Endothelial cell of umbilical vein (primary cell): ENCODE data around the gene MINAR1. TPM values are rescaled to one million over a fixed set of nuclear protein-coding genes. Genes with fewer than 3 reads are reported as not detected.

Experiments
- BruUV-seq: library from RNA; stranded (reverse); fragments of 400-500 nt; replicated peaks from 2 replicates; lab custom pipeline; 2021; lab: Mats Ljungman, UMichigan
- CTCF ChIA-PET: fragments of 300-600, 350-600 bp; sonication (Branson Sonifier 250); formaldehyde crosslinking; loops from one replicate; lab custom pipeline; 2021; ENCODE audit warnings: antibody characterized with exemption, inconsistent platforms; lab: Charles Lee
- POLR2A ChIA-PET: fragments of 300-600, 350-600 bp; sonication (Branson Sonifier 250); formaldehyde crosslinking; loops from one replicate; lab custom pipeline; 2021; ENCODE audit warnings: antibody characterized with exemption, inconsistent platforms; lab: Charles Lee
- DNase-seq: peaks from one replicate; pipeline ENCODE4 v3.0.0-alpha.2; 2011; ENCODE audit warnings: low read depth, low spot score
- FAIRE-seq: peaks from 2 replicates; lab custom pipeline; 2011; peaks lifted over from hg19 to GRCh38; lab: Jason Lieb, UNC
- H2AFZ ChIP-seq: 2 replicates; pipeline ENCODE4 v1.6.0; 2012; ENCODE audit warnings: low read depth, low read length, control low read depth, inconsistent platforms
- H3K27ac ChIP-seq: 2 replicates; pipeline ENCODE4 v1.5.1; 2011; ENCODE audit warnings: low read depth, mild to moderate bottlenecking, control low read depth, low read length, moderate library complexity; ENCODE audit not compliant: insufficient read depth
- H3K27me3 ChIP-seq, 2 experiments: 2 replicates each; pipeline versions ENCODE4 v1.6.0 to v1.6.1; 2011; ENCODE audit warnings: low read length in 2 of 2, mixed read lengths in 1 of 2; ENCODE audit not compliant: control insufficient read depth in 2 of 2, insufficient read depth in 2 of 2
- H3K36me3 ChIP-seq, 2 experiments: 2 replicates in 1 of 2; 3 replicates in 1 of 2; pipeline ENCODE4 v1.5.1; 2011; ENCODE audit warnings: low read length in 2 of 2, mild to moderate bottlenecking in 1 of 2, moderate library complexity in 1 of 2; ENCODE audit not compliant: control insufficient read depth in 2 of 2, insufficient read depth in 2 of 2; ENCODE audit errors: extremely low read depth in 1 of 2
- H3K4me1 ChIP-seq: 3 replicates; pipeline ENCODE4 v1.5.1; 2011; ENCODE audit warnings: mild to moderate bottlenecking, low read length; ENCODE audit not compliant: control insufficient read depth, insufficient read depth; ENCODE audit errors: extremely low read depth
- H3K4me2 ChIP-seq: 2 replicates; pipeline ENCODE4 v1.6.1; 2011; ENCODE audit warnings: low read length, control low read depth, mixed read lengths; ENCODE audit not compliant: insufficient read depth
- H3K4me3 ChIP-seq, 3 experiments: fragments of 200-600 bp in 1 of 3; sonication (generic), shearing (Covaris generic) in 1 of 3; replicated peaks in 1 of 3; 2 replicates each; pipeline ENCODE4 v1.5.1; 2011 to 2016; ENCODE audit warnings: control low read depth in 3 of 3, low read length in 3 of 3, mild to moderate bottlenecking in 2 of 3, inconsistent platforms in 1 of 3, low read depth in 1 of 3, moderate library complexity in 1 of 3; ENCODE audit not compliant: insufficient read depth in 1 of 3
- H3K79me2 ChIP-seq: 2 replicates; pipeline ENCODE4 v1.6.0; 2012; ENCODE audit warnings: low read length, inconsistent platforms; ENCODE audit not compliant: control insufficient read depth, insufficient read depth
- H3K9ac ChIP-seq: replicated peaks from 2 replicates; pipeline ENCODE3; 2011; ENCODE audit warnings: low read length, control low read depth; ENCODE audit not compliant: insufficient read depth; ENCODE audit errors: extremely low read depth
- H3K9me1 ChIP-seq: replicated peaks from 3 replicates; pipeline ENCODE4 v1.6.0; 2011; ENCODE audit warnings: mild to moderate bottlenecking, low read length; ENCODE audit not compliant: control insufficient read depth, insufficient read depth; ENCODE audit errors: extremely low read depth
- H3K9me3 ChIP-seq: replicated peaks from 2 replicates; pipeline ENCODE4 v1.5.1; 2012; ENCODE audit warnings: low read length, inconsistent platforms; ENCODE audit not compliant: control insufficient read depth, insufficient read depth
- H4K20me1 ChIP-seq: replicated peaks from 2 replicates; pipeline ENCODE3; 2011; ENCODE audit warnings: mild to moderate bottlenecking, low read length; ENCODE audit not compliant: control insufficient read depth, insufficient read depth; ENCODE audit errors: extremely low read depth
- CTCF ChIP-seq, 2 donors: IDR thresholded peaks; 1 replicate in 1 of 2; 2 replicates in 1 of 2; pipeline ENCODE4 v1.5.1; 2011; ENCODE audit warnings: low read length in 2 of 2, mild to moderate bottlenecking in 2 of 2, moderate library complexity in 2 of 2, control low read depth in 1 of 2, inconsistent platforms in 1 of 2, low read depth in 1 of 2; ENCODE audit not compliant: insufficient read depth in 1 of 2; ENCODE audit errors: extremely low read depth in 1 of 2
- EZH2 ChIP-seq: IDR thresholded peaks from 2 replicates; pipeline ENCODE4 v1.6.1; 2012; ENCODE audit warnings: borderline replicate concordance, low read depth, mild to moderate bottlenecking, moderate library complexity, low read length, inconsistent platforms; ENCODE audit not compliant: severe bottlenecking
- FOS ChIP-seq: IDR thresholded peaks from 2 replicates; pipeline ENCODE4 v1.6.1; 2011; ENCODE audit warnings: mild to moderate bottlenecking, low read length, moderate library complexity, borderline replicate concordance; ENCODE audit not compliant: insufficient read depth
- GATA2 ChIP-seq: IDR thresholded peaks from 2 replicates; pipeline ENCODE4 v1.7.0; 2011; ENCODE audit warnings: low read depth, mild to moderate bottlenecking, moderate library complexity, mixed read lengths, low read length; ENCODE audit not compliant: insufficient read length, insufficient read depth
- JUN ChIP-seq: IDR thresholded peaks from 2 replicates; pipeline ENCODE4 v1.6.1; 2011; ENCODE audit warnings: borderline replicate concordance, low read depth; ENCODE audit not compliant: insufficient read length, insufficient read depth
- MAX ChIP-seq: IDR thresholded peaks from 2 replicates; pipeline ENCODE4 v1.6.1; 2011; ENCODE audit not compliant: insufficient read depth, insufficient read length
- MYC ChIP-seq: IDR thresholded peaks from one replicate; pipeline ENCODE4 v1.6.1; 2011; ENCODE audit warnings: mild to moderate bottlenecking, low read depth, low read length
- POLR2A ChIP-seq: IDR thresholded peaks from 2 replicates; pipeline ENCODE4 v1.6.1; 2012; ENCODE audit warnings: low read depth, mild to moderate bottlenecking, control low read depth, low read length
- POLR2AphosphoS5 ChIP-seq: IDR thresholded peaks from 2 replicates; pipeline ENCODE4 v1.6.1; 2012; ENCODE audit warnings: low read depth, mild to moderate bottlenecking, control low read depth, low read length, moderate library complexity; ENCODE audit not compliant: insufficient read depth
- dilution Hi-C: fragments of 300-500 bp; cut with MboI; formaldehyde crosslinking; loops from one replicate; pipeline ENCODE4 v1.15.0; 2019; ENCODE audit warnings: low sequenced_read_pairs; ENCODE audit not compliant: extremely low pct_ligation_motif_present
- intact Hi-C: fragments of 100-400 bp; cut with micrococcal nuclease; formaldehyde crosslinking; loops from one replicate; pipeline ENCODE4 v1.10.0; 2022
- polyA plus RNA-seq, 4 experiments: library from polyadenylated mRNA; depleted of rRNA in 3 of 4; stranded (reverse) in 3 of 4; unstranded in 1 of 4; fragments of >200 nt; gene quantifications; 2 replicates each; pipeline versions ENCODE4 v1.2.1 to v1.2.3, GENCODE V29; 2011 to 2012; ENCODE audit warnings: missing spikeins in 1 of 4
- total RNA-seq: library from RNA; stranded (reverse); gene quantifications from 2 replicates; pipeline ENCODE4 v1.2.3, GENCODE V29; 2021

Gene MINAR1
- total and polyA plus RNA-seq, 2 donors (not counting 3 experiments of a cell fraction or from before 2014, with no cell fraction given), result 0.33 to 0.93 TPM

- ChIA-PET CTCF (no interaction called here), POLR2A (no interaction called here)
- H3K4me1 ChIP-seq, result no peaks in the 10 kb centered on the region
- intact Hi-C loops, result no loop called here
- H2AFZ ChIP-seq, result no peak overlapping the region
- no peak overlapping the region for H3K4me2 ChIP-seq
- no peaks in the 10 kb centered on the region for H3K9me3 ChIP-seq
- no peaks in the 10 kb centered on the region for H3K9me1 ChIP-seq
- H3K4me3 ChIP-seq, result no peak overlapping the region
- DNase-seq (no peak), FAIRE-seq (no peak)
- H3K27ac ChIP-seq, result no peak overlapping the region
- BruUV-seq, result no TSS peak
- H3K9ac ChIP-seq, result no peak overlapping the region
- no peaks in the 10 kb centered on the region for H4K20me1 ChIP-seq
- dilution Hi-C loops, result no loop called here
- no peaks in the 10 kb centered on the region for H3K27me3 ChIP-seq
- no peaks in the 10 kb centered on the region for H3K36me3 ChIP-seq
- TF ChIP-seq CTCF (IDR thresholded peaks at IDR 0.05; ENCODE audit: extremely low read depth in 1 of 2, insufficient read depth in 1 of 2, low read depth in 1 of 2, low read length in 2 of 2) (no peak), JUN (no peak), GATA2 (no peak), POLR2A (no peak), MYC (no peak), MAX (no peak), FOS (no peak), EZH2 (no peak), POLR2AphosphoS5 (no peak)
- H3K79me2 ChIP-seq, result no peaks in the 10 kb centered on the region
Measured at GRCh38 chr15:79402136-79402535, 30.0 kb upstream of the MINAR1 start.
